Endothelial cell of umbilical vein (primary cell): ENCODE measurements around the gene STK40. TPM values are rescaled to one million over a fixed set of nuclear protein-coding genes. Genes with fewer than 3 reads are reported as not detected.

Experiments
- BruUV-seq: library from RNA; stranded (reverse); fragments of 400-500 nt; replicated peaks from 2 replicates; lab custom pipeline; 2021; lab: Mats Ljungman, UMichigan
- CTCF ChIA-PET: fragments of 300-600, 350-600 bp; sonication (Branson Sonifier 250); formaldehyde crosslinking; loops from one replicate; lab custom pipeline; 2021; ENCODE audit warnings: antibody characterized with exemption, inconsistent platforms; lab: Charles Lee
- POLR2A ChIA-PET: fragments of 300-600, 350-600 bp; sonication (Branson Sonifier 250); formaldehyde crosslinking; loops from one replicate; lab custom pipeline; 2021; ENCODE audit warnings: antibody characterized with exemption, inconsistent platforms; lab: Charles Lee
- DNase-seq: peaks from one replicate; pipeline ENCODE4 v3.0.0-alpha.2; 2011; ENCODE audit warnings: low read depth, low spot score
- FAIRE-seq: peaks from 2 replicates; lab custom pipeline; 2011; peaks lifted over from hg19 to GRCh38; lab: Jason Lieb, UNC
- H2AFZ ChIP-seq: 2 replicates; pipeline ENCODE4 v1.6.0; 2012; ENCODE audit warnings: low read depth, low read length, control low read depth, inconsistent platforms
- H3K27ac ChIP-seq: 2 replicates; pipeline ENCODE4 v1.5.1; 2011; ENCODE audit warnings: low read depth, mild to moderate bottlenecking, control low read depth, low read length, moderate library complexity; ENCODE audit not compliant: insufficient read depth
- H3K27me3 ChIP-seq, 2 experiments: 2 replicates each; pipeline versions ENCODE4 v1.6.0 to v1.6.1; 2011; ENCODE audit warnings: low read length in 2 of 2, mixed read lengths in 1 of 2; ENCODE audit not compliant: control insufficient read depth in 2 of 2, insufficient read depth in 2 of 2
- H3K36me3 ChIP-seq, 2 experiments: 2 replicates in 1 of 2; 3 replicates in 1 of 2; pipeline ENCODE4 v1.5.1; 2011; ENCODE audit warnings: low read length in 2 of 2, mild to moderate bottlenecking in 1 of 2, moderate library complexity in 1 of 2; ENCODE audit not compliant: control insufficient read depth in 2 of 2, insufficient read depth in 2 of 2; ENCODE audit errors: extremely low read depth in 1 of 2
- H3K4me1 ChIP-seq: 3 replicates; pipeline ENCODE4 v1.5.1; 2011; ENCODE audit warnings: mild to moderate bottlenecking, low read length; ENCODE audit not compliant: control insufficient read depth, insufficient read depth; ENCODE audit errors: extremely low read depth
- H3K4me2 ChIP-seq: 2 replicates; pipeline ENCODE4 v1.6.1; 2011; ENCODE audit warnings: low read length, control low read depth, mixed read lengths; ENCODE audit not compliant: insufficient read depth
- H3K4me3 ChIP-seq, 3 experiments: fragments of 200-600 bp in 1 of 3; sonication (generic), shearing (Covaris generic) in 1 of 3; replicated peaks in 1 of 3; 2 replicates each; pipeline ENCODE4 v1.5.1; 2011 to 2016; ENCODE audit warnings: control low read depth in 3 of 3, low read length in 3 of 3, mild to moderate bottlenecking in 2 of 3, inconsistent platforms in 1 of 3, low read depth in 1 of 3, moderate library complexity in 1 of 3; ENCODE audit not compliant: insufficient read depth in 1 of 3
- H3K79me2 ChIP-seq: 2 replicates; pipeline ENCODE4 v1.6.0; 2012; ENCODE audit warnings: low read length, inconsistent platforms; ENCODE audit not compliant: control insufficient read depth, insufficient read depth
- H3K9ac ChIP-seq: replicated peaks from 2 replicates; pipeline ENCODE3; 2011; ENCODE audit warnings: low read length, control low read depth; ENCODE audit not compliant: insufficient read depth; ENCODE audit errors: extremely low read depth
- H3K9me1 ChIP-seq: replicated peaks from 3 replicates; pipeline ENCODE4 v1.6.0; 2011; ENCODE audit warnings: mild to moderate bottlenecking, low read length; ENCODE audit not compliant: control insufficient read depth, insufficient read depth; ENCODE audit errors: extremely low read depth
- H3K9me3 ChIP-seq: replicated peaks from 2 replicates; pipeline ENCODE4 v1.5.1; 2012; ENCODE audit warnings: low read length, inconsistent platforms; ENCODE audit not compliant: control insufficient read depth, insufficient read depth
- H4K20me1 ChIP-seq: replicated peaks from 2 replicates; pipeline ENCODE3; 2011; ENCODE audit warnings: mild to moderate bottlenecking, low read length; ENCODE audit not compliant: control insufficient read depth, insufficient read depth; ENCODE audit errors: extremely low read depth
- EZH2 ChIP-seq: IDR thresholded peaks from 2 replicates; pipeline ENCODE4 v1.6.1; 2012; ENCODE audit warnings: borderline replicate concordance, low read depth, mild to moderate bottlenecking, moderate library complexity, low read length, inconsistent platforms; ENCODE audit not compliant: severe bottlenecking
- FOS ChIP-seq: IDR thresholded peaks from 2 replicates; pipeline ENCODE4 v1.6.1; 2011; ENCODE audit warnings: mild to moderate bottlenecking, low read length, moderate library complexity, borderline replicate concordance; ENCODE audit not compliant: insufficient read depth
- GATA2 ChIP-seq: IDR thresholded peaks from 2 replicates; pipeline ENCODE4 v1.7.0; 2011; ENCODE audit warnings: low read depth, mild to moderate bottlenecking, moderate library complexity, mixed read lengths, low read length; ENCODE audit not compliant: insufficient read length, insufficient read depth
- JUN ChIP-seq: IDR thresholded peaks from 2 replicates; pipeline ENCODE4 v1.6.1; 2011; ENCODE audit warnings: borderline replicate concordance, low read depth; ENCODE audit not compliant: insufficient read length, insufficient read depth
- POLR2A ChIP-seq: IDR thresholded peaks from 2 replicates; pipeline ENCODE4 v1.6.1; 2012; ENCODE audit warnings: low read depth, mild to moderate bottlenecking, control low read depth, low read length
- dilution Hi-C: fragments of 300-500 bp; cut with MboI; formaldehyde crosslinking; loops from one replicate; pipeline ENCODE4 v1.15.0; 2019; ENCODE audit warnings: low sequenced_read_pairs; ENCODE audit not compliant: extremely low pct_ligation_motif_present
- intact Hi-C: fragments of 100-400 bp; cut with micrococcal nuclease; formaldehyde crosslinking; loops from one replicate; pipeline ENCODE4 v1.10.0; 2022
- polyA plus RNA-seq, 4 experiments: library from polyadenylated mRNA; depleted of rRNA in 3 of 4; stranded (reverse) in 3 of 4; unstranded in 1 of 4; fragments of >200 nt; gene quantifications; 2 replicates each; pipeline versions ENCODE4 v1.2.1 to v1.2.3, GENCODE V29; 2011 to 2012; ENCODE audit warnings: missing spikeins in 1 of 4
- total RNA-seq: library from RNA; stranded (reverse); gene quantifications from 2 replicates; pipeline ENCODE4 v1.2.3, GENCODE V29; 2021
- TF ChIP-seq, protein P1 (sequence below), 2 donors: IDR thresholded peaks; 1 replicate in 1 of 2; 2 replicates in 1 of 2; pipeline ENCODE4 v1.5.1; 2011; ENCODE audit warnings: low read length in 2 of 2, mild to moderate bottlenecking in 2 of 2, moderate library complexity in 2 of 2, control low read depth in 1 of 2, inconsistent platforms in 1 of 2, low read depth in 1 of 2; ENCODE audit not compliant: insufficient read depth in 1 of 2; ENCODE audit errors: extremely low read depth in 1 of 2

Gene STK40
- total and polyA plus RNA-seq, 2 donors (not counting 3 experiments of a cell fraction or from before 2014, with no cell fraction given), result 20.8 to 36.8 TPM

GRCh38 chr1:36350659-36351226 lies 35.0 kb downstream of the STK40 start:
- H3K27ac ChIP-seq, result peak overlapping the region; percentile 89
- peaks cover 6 to 23% of the 10 kb centered on the region in 2 experiments for H3K36me3 ChIP-seq
- H3K4me2 ChIP-seq, result peak overlapping the region; percentile 14
- H3K27me3 ChIP-seq, result no peaks in the 10 kb centered on the region
- H3K79me2 ChIP-seq, result no peaks in the 10 kb centered on the region
- no peaks in the 10 kb centered on the region for H3K9me3 ChIP-seq
- H4K20me1 ChIP-seq, result no peaks in the 10 kb centered on the region
- ChIA-PET CTCF (interaction anchor here (1.0 to 6.7 kb wide), 12 partner anchors 9 to 216 kb away, joined by 3 to 99 read pairs (median 5); partner anchors contain the start of genes EVA1B, SH3D21 and TRAPPC3), POLR2A (interaction anchor here (0.8 to 2.3 kb wide), 3 partner anchors 8 to 36 kb away, joined by 4 to 9 read pairs (median 4); no protein-coding TSS in a partner anchor)
- no peaks in the 10 kb centered on the region for H3K9me1 ChIP-seq
- H3K4me3 ChIP-seq, result no peak overlapping the region
- intact Hi-C loops (loop anchor here (1.0 kb wide), 3 partner anchors 7 to 36 kb away; partner anchors contain the start of gene EVA1B), dilution Hi-C loops (no loop called here)
- TSS peak; percentile 19 for BruUV-seq
- H2AFZ ChIP-seq, result no peak overlapping the region
- peaks cover 49% of the 10 kb centered on the region for H3K4me1 ChIP-seq
- FAIRE-seq, result peak; percentile 95
- peak overlapping the region; percentile 71 for H3K9ac ChIP-seq
- peak; percentile 85 for DNase-seq
- peak; percentile 58 for TF ChIP-seq JUN
- no peak for TF ChIP-seq EZH2
- peak; percentile 82 for TF ChIP-seq FOS

DNA sequence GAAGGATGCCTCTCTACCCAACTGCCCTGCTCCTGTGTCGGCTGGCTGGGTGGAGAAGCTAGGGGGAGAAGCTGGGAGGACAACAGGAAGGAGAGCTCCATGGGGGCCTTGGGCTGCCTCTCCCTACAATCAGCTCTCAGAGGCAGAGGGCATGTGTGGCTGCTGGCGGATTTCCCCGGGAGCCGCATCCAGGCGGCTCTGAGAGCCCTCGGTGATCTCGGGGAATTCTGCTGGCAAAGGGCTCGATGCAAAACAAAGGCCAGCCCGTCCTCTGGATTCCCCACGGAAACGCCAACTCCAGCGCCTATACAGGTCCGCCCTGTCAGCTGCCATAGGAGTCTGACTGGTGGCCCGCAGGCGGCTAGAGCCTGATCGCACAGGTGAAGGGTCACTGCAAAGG lies 35.9 kb downstream of the STK40 start:
- Histone ChIP-seq H3K27ac (peak overlapping the region; percentile 89), H3K9me1 (no peaks in the 10 kb centered on the region), H3K9ac (no peak overlapping the region), H3K79me2 (no peaks in the 10 kb centered on the region), H3K4me2 (no peak overlapping the region), H3K4me1 (peaks cover 52% of the 10 kb centered on the region), H3K27me3 (no peaks in the 10 kb centered on the region), H3K9me3 (no peaks in the 10 kb centered on the region), H2AFZ (no peak overlapping the region), H3K4me3 (no peak overlapping the region), H4K20me1 (no peaks in the 10 kb centered on the region), H3K36me3 (peaks cover 6 to 26% of the 10 kb centered on the region in 2 experiments)
- no peak for FAIRE-seq
- dilution Hi-C loops, result no loop called here
- intact Hi-C loops, result no loop called here
- CTCF ChIA-PET, result interaction anchor here (1.2 to 6.7 kb wide), 5 partner anchors 11 to 72 kb away, joined by 3 to 99 read pairs (median 4); partner anchors contain the start of gene SH3D21
- DNase-seq, result no peak
- POLR2A ChIA-PET, result interaction anchor here (2.3 kb wide), 1 partner anchor 37 kb away, joined by 9 read pairs; no protein-coding TSS in a partner anchor
- no TSS peak for BruUV-seq
- TF ChIP-seq GATA2, result no peak
- TF ChIP-seq, protein P1, sequence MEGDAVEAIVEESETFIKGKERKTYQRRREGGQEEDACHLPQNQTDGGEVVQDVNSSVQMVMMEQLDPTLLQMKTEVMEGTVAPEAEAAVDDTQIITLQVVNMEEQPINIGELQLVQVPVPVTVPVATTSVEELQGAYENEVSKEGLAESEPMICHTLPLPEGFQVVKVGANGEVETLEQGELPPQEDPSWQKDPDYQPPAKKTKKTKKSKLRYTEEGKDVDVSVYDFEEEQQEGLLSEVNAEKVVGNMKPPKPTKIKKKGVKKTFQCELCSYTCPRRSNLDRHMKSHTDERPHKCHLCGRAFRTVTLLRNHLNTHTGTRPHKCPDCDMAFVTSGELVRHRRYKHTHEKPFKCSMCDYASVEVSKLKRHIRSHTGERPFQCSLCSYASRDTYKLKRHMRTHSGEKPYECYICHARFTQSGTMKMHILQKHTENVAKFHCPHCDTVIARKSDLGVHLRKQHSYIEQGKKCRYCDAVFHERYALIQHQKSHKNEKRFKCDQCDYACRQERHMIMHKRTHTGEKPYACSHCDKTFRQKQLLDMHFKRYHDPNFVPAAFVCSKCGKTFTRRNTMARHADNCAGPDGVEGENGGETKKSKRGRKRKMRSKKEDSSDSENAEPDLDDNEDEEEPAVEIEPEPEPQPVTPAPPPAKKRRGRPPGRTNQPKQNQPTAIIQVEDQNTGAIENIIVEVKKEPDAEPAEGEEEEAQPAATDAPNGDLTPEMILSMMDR (IDR thresholded peaks at IDR 0.05; ENCODE audit: extremely low read depth in 1 of 2, insufficient read depth in 1 of 2, low read depth in 1 of 2, low read length in 2 of 2), result no peak
- no peak for TF ChIP-seq FOS
- TF ChIP-seq EZH2, result no peak
- TF ChIP-seq POLR2A, result no peak
